Hematopoietic multipotent progenitor cell treated with erythropoietin and hydrocortisone succinate and interleukin-3 and kit ligand, for 8 days (in vitro differentiated cells): Measurements from ENCODE around the gene DNAAF8.
"Not testable (repeated sequence)": the region's sequence is repeated elsewhere in the genome, so short reads cannot be mapped to it uniquely, and the experiment has no call there.

Experiments
- DNase-seq: peaks from one replicate; pipeline ENCODE4 v3.0.0-alpha.2; 2015

The DNAAF8 gene

DNA sequence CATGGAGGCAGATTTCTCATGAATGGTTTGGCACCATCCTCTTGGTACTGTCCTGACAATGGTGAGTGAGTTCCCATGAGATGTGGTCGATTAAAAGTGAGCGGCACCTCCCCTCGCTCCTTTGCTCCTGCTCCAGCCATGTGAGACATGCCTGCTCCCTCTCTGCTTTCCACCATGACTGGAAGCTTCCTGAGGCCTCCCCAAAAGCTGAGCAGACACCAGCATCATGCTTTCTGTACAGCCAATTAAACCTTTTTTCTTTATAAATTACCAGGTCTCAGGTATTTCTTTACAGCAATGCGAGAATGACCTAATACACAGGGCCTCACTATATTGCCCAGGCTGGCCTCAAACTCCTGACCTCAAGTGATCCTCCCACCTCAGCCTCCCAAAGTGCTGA lies 20.5 kb downstream of the DNAAF8 start:
- DNase-seq, result no peak

DNA sequence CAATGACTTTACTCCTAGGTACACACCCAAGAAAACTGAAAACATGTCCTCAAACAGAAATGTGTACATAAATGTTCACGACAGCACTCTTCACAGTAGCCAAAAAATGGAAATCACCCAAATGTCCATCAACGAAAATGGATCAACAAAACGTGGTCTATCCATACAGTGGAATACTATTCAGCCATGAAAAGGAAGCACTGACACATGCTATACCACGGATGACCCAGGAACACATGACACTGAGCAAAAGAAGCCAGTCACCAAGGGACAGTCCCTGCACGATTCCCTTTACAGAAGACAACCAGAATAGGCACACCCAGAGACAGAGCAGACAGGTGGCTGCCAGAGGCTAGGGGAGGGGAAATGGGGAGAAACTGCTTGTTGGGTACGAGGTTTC lies 21.4 kb downstream of the DNAAF8 start:
- DNase-seq, result no peak

DNA sequence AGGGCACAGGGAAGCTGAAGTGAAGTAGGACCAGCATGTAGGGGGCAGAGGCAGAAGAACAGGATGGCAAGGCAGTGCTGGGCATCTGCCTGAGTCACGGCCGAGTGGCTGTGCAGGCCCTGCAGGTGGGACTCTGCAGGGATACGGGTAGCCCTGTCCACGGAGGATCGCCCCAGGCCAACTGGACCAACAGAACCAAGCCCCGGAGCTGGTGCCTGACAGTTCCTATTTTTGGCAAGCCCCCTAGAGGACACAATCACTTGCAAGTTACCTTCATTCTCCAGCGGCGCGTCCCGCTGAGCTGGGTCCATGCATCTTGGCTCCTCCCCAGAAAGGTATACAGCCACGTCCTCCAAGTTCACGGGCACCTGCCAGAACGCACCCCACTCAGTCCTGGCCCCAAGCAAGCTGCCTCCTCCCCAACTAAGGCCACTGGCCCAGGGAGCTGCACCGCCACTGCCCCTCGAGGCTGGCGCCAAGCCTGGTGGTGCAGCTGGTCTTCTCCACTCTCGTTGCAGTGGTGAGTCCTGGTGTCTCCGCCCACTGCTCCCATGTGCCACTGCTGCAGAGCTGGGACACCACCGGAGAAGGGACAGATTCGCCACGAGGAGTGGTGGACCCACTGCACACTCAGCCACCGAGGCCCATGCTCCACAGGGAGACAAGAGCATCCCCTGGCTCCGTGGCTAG lies 26.0 kb downstream of the DNAAF8 start:
- DNase-seq, result no peak

DNA sequence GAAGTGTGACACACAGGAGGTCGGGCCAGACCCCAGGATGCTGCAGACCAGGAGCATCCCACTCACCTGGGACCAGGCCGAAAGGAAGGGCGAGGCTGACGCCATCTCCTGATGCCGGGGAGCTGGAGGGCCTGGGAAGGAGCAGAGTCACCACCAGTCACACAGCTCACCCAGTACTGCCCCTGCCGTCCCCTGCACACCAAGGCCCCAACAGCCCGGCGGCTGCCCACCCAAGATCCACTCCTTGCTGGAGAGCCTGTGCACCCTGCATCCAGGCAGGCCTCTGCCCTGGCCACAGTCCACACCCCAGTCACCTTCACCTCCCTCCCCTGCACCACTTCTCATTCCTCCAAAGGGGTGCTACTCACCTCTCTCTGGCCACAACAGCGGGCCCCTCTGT lies 27.9 kb downstream of the DNAAF8 start:
- DNase-seq, result no peak

DNA sequence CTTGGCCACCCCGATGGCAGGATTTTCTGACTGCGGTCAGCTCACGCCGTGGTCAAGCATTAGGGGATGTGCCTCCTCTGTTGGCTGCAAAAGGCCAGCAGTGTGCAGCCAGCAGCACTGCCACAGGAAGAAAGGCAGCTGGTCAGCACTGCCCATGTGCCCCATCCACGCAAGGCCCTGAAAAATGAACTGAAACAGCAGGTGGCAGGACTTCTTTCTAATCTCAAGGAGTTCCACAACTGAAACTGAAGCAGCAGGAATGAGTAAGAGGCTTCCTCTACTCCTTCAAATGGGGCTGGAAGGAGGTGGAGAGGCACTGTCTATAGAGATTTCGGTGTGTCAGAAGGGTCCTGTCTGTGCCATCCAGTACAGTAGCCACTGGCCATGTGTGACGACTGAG lies 29.5 kb downstream of the DNAAF8 start:
- no peak for DNase-seq

DNA sequence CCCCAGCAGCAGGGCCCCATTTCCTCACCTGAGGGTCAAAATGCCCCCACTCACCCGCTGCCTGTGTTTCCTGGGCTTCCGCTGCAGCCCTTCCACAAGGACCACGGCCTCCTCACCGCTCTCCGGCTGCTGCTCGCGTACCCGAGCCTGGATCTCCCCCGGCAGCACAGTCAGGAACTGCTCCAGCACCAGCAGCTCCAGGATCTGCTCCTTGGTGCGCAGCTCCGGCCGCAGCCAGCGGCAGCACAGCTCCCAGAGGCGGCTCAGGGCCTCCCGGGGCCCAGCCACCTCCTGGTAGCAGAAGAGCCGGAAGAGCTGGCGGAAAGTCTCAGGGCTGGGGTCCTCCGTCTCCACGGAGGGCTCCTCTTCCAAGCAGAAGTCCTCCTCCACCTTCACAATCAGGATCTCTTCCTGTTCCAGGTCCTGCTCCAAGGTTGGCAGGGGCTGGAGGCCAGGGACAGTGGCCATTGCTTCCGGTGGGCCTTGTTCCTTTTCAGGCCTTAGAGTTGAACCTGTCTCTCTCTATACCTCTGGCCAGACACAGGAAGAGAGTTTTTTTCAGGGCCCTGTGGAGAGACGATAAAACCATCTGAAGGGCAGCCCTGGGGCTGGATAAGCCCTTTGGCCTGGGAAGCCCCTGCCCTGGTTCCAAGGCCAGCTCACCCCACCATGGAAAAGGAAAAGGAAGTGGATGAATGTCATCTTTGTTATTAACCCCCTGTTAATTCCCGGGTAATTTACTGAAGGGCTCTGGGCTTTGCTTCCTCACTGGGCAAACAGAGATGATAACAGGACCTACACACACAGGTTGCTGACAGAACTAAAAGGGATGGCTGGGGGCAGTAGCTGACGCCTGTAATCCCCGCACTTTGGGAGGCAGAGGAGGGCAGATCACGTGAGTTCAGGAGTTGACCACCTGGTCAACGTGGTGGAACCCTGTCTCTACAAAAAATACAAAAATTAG lies 31.5 kb downstream of the DNAAF8 start:
- DNase-seq, result no peak

DNA sequence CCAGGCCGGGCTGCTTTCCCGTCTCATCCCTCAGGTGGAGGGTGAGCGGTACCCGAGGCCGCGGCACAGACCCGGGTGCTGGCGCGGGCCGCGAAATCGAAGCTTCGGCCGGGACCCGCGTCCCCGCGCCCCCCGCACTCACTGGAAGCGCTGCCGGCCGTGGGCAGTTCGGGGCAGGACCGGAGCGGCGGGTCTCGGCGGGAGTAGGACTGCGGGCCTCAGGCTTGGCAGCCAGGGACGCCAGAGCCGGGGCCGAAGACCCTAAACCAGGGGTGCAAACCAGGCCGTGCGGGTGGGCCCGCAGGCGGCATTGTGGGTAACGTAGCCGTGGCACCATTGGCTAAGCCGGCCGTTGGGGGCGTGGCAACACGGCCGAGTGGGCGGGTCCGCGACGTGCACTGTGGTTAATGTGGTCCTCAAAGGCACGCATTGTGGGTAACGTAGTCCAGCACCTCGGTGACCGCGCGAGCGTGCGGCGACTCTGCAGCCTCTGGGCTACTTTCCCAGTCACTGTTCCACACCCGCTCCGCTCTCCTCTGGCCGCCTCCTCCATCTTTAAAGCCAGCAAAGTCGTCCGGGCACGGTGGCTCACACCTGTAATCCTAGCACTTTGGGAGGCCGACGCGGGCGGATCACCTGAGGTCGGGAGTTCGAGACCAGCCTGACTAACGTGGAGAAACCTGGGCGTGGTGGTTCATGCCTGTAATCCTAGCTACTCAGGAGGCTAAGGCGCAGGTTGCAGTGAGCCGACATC lies 32.7 kb downstream of the DNAAF8 start, which contains the start of gene ZNF500:
ZNF500 (minus strand) TSS at position 288 of the 754 bp plus-strand sequence. CDS start 1,184 bp downstream, outside the sequence.
- DNase-seq, result peak; percentile 95

DNA sequence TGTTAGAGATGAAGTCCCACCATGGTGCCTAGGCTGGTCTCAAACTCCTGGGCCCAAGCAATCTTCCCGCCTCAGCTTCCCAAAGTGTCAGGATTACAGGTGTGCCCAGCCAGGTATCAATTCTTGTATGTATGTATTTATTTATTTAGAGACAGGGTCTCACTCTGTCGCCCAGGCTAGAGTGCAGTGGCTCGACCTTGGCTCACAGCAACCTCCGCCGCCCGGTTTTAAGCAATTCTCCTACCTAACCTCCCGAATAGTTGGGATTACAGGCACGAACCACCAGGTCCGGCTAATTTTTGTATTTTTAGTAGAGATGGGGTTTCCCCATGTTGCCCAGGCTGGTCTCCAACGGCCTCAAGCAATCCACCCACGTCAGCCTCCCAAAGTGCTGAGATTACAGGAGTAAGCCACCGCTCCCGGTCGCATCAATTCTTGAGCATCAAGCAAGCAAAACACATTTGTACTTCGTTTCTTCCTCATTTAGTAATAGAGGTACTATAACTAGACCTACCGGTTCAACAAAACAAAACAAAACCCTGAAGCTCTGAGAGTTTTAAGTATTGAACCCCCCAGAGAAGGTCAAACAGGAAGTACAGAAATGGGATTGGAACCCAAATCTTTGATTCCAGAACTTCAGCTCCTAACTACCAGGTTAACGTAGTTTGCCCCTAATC lies 33.7 kb downstream of the DNAAF8 start:
- DNase-seq, result no peak

DNA sequence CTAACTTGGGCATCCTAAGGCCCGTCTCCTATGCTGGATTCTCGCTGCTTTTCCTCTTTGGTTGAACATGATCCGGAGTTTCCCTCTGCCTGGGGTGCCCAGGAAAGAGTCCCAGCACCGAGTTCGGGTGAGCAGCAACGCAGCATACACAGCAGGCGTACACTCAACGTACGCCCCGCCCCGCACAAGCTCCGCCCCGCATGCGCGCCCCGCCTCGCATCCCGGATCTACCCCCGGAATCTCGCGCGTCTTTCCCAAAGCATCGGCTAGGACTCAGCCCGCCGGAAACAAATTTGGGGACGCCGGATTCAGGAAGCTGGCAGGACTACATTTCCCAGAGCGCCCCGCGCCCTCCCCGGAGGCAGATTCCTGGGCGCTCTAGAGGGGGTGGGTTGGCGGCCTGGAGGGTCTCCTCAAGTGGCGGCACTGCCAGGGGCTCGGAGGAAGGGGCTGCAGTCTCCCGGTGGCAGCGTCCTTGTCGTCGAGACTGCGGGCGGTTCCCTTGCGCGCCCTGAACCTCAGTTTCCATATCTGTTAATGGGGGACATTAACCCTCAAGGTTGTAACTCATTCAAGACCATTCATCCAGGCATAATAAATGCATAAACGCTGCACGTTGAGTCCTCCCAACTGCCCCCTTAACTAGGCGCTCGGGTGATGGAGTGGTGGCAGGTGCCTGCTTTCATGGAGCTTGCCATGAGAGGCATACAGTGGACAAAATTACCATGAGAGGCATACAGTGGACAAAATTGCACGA lies 34.4 kb downstream of the DNAAF8 start:
- peak; percentile 95 for DNase-seq

DNA sequence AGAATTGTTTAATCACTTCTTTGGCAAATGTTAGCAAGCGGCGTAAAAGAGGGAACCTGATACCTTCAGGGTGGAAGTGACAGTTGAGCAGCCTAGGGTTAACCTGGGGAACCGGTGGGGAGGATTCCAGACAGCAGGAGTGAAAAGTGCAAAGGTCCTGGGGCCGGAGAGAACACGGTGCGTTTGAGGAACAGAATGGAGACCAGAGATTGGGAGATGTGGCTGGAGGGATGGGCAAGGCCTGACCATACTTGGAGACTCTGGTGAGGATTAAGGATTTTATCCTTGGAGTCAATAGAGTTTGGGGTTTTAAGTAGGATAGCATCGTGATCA lies 34.9 kb downstream of the DNAAF8 start:
- DNase-seq, result no peak

DNA sequence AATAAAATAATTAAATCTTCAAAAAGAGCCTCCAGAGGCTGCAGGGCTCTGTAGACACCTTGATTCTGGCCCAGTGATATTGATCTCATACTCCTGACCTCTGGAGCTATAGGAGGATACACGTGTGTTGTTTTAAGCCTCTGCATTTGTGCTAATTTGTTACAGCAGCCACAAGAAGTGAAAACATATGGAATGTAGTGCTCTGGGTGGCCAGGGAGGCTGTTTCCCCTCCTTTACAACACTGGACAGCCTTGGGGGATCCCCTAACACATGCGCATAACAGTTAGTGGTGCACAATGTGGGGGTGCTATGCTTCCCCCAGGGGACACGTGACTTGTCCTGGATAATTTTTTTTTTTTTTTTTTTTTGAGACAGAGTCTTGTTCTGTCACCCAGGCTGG lies 37.3 kb downstream of the DNAAF8 start:
- DNase-seq, result no peak

DNA sequence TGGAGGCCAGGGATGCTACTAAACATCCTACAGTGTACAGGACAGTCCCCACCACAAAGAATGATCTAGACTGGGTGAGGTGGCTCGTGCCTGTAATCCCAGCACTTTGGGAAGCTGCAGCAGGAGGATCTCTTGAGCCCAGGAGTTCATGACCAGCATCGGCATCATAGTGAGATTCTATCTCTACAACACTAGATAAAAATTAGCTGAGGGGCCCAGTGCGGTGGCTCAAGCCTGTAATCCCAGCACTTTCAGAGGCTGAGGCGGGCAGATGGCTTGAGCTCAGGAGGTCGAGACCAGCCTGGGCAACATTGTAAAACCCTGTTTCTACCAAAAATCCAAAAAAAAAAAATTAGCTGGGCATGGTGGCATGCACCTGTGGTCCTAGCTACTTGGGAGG lies 38.0 kb downstream of the DNAAF8 start:
- no peak for DNase-seq

DNA sequence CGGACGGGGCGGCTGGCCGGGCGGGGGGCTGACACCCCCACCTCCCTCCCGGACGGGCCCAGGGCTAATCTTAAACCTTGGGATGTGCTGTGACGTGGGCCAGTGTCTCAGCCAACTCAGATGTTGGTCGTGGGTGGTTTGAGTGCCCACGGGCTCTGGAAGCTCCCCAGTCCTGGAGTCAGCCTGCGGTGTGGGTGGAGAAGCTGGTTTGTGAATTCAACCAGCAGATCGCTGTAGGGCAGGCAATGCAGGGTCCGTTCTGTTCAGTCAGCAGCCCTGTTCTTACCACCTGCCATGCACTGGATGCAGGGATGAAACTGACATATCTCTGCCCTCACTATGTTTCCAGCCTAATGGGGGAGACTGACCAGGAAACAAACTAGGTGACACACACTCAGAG lies 40.7 kb downstream of the DNAAF8 start:
- no peak for DNase-seq

DNA sequence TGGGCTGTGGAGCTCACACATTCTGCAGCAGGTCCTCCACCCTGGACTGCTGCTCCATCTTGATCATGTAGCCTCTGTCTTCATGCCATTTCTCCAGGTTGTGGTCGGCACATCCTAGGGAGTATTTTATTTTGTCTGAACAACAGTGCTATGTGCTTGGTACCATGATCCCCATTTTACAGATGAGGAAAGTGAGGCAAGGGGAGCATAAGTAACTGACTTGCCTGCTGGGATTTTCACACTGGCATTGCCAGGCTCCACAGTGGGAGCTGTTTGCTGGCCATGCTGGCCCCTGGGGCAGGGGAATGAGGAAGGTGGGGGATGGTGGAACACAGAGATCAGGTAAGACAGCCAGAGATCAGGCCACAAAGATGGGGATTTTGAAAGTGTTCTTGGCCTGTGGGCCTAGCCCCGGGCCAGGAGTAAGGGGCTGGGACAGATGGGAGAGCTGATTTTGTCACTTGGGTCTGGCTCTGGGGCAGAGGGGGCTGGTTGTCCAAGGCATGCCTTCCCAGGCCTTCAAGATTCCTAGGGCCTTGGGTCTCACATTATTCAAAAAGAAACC lies 41.9 kb downstream of the DNAAF8 start:
- no peak for DNase-seq

DNA sequence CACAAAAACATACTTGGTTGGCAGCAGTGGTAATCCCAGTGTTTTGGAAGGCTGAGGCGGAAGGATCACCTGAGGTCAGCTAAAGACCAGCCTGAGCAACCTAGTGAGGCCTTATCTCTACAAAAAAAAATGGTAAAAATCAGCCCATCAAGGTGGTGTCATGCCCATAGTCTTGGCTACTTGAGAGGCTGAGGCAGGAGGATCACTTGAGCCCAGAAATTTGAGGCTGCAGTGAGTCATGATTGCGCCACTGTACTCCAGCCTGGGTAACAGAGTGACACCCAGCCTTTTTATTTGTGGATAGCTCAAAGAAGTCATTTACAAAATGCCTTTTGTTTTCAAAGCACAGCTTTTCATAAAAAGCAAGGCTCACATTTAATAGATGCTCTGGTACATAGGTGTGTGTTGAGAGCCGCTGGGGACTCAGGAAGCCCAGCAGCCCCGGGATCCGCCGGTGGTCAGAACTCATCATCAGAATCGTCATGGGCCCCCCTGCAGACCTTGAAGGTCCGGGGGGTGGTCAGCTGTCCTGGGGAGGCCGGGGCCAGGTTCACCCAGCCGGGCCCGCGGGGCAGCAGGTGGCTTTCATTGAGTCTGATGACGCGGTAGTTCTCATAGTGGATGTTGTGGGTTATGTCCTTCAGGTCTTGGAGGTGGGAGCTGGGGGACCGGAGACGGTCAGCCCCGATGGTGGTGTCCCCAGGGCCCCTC lies 43.2 kb downstream of the DNAAF8 start:
- no peak for DNase-seq

DNA sequence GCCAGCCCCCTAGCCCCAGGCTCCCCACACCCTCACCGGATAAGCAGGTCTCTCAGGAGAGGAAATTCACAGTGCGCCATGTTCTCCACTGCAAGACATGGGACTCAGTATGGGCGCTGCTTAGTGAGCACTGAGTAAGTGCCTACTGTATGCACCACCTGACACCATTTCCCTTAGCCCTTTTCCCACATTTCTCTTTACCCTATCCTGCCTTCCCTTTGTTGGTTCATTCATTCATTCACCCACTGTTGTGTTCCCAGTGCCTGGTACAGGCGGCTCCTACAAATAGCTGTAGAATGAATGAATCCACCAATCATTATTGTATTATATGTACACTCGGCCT lies 43.7 kb downstream of the DNAAF8 start:
- no peak for DNase-seq

DNA sequence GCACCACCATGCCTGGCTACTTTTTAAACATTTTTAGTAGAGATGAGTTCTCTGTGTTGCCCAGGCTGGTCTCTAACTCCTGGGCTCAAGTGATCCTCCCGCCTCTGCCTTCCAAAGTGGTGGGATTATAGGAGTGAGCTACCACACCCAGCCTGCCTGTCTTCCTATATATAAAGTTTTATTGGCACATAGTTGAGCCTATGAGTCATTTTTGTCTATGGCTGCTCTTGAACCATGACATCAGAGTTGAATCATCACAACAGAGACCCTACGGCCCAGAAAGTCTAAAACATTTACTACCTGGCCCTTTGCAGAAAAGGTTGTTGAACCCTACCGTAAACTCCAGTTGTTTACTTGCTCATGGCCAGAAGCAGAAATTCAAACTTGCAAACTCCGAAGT lies 45.9 kb downstream of the DNAAF8 start:
- DNase-seq, result no peak

DNA sequence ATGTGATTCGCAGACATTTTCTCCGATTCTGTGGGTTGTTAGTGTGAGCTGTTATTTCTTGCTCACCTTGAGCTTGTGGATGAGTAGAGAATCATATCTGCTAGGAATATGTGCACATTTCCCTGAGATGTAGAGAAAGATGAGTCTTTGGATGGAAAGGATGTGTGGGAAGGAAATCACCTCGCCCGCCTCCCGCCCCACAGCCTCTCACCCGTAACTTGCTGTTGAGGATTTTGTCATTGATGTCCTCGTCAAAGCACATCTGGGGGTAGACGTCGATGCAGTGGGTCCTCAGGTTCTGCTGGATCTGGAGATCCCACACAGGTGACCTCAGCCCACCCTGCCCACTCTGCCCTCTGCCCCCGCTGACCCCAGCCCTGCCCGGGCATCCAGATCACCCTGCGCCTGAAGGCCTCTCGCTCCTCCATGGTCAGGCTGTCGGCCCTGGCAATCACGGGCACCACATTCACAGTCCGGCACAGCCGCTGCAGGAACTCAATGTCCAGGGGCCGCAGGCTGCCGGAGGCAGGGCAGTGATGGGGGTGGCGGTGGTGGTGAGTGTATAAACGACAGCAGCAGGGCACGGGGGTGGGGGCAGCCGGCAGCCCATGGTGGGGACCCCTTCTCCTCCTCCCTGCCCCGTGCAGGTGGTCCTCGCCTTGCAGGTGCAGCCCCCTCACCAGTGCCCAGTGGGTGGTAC lies 49.1 kb downstream of the DNAAF8 start:
- DNase-seq, result no peak

DNA sequence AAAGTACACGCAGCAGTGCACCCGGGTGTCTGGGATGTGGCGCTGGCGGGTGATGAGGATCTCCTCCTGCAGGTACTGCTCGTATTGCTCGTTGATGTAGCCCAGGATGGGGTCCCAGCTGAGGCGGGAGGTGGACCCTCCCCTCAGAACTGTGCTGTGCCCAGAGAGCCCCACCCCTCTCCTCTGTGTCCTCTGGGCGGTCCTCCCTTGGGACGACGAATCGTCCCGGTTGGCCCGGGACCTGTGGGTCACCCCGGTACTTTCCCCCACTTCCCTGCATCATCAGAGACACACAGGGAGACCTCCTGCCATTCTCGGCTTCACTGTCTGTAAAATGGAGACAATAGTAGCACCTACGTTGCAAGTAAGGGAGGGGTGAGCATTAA lies 49.6 kb downstream of the DNAAF8 start:
- no peak for DNase-seq

DNA sequence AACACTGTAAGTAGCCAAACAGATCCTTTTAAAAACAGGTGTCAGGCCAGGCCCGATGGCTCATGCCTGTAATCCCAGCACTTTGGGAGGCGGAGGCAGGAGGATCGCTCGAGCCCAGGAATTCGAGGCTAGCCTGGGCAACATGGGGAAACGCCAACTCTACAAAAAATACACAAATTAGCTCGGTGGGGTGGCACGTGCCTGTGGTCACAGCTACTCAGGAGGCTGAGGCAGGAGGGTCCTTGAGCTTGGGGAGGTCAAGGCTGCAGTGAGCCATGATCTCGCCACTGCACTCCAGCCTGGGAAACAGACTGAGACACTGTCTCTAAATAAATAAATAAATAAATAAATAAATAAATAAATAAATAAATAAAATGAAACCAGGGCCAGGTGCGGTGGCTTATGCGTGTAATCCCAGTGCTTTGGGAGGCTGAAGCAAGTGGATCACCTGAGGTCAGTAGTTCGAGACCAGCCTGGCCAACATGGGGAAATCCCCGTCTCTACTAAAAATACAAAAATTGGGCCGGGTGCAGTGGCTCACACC lies 50.2 kb downstream of the DNAAF8 start:
- DNase-seq, result not testable (repeated sequence)
